HepG2 (cell line): ENCODE data around the gene ZNF30. TPM values are rescaled to one million over a fixed set of nuclear protein-coding genes. Genes with fewer than 3 reads are reported as not detected.

Source experiments
- CCAR2 ChIP-seq: fragments of 200-400 bp; formaldehyde crosslinking; optimal IDR thresholded peaks from 2 replicates; pipeline ENCODE3; 2018; ENCODE audit warnings: low read depth, mild to moderate bottlenecking, low read length, moderate library complexity
- CHD2 ChIP-seq: IDR thresholded peaks from 2 replicates; pipeline ENCODE4 v1.6.1; 2011; ENCODE audit warnings: low read depth, low read length, improper control_type of control experiment
- KLF16 ChIP-seq, 2 experiments: sonication (generic) in 1 of 2; formaldehyde crosslinking in 1 of 2; IDR thresholded peaks; 2 replicates each; pipeline versions ENCODE4 v1.6.1 to v1.8.0; 2016 to 2023; ENCODE audit warnings: missing genetic modification reagents in 2 of 2, missing compliant biosample characterization in 1 of 2
- NFKBIZ ChIP-seq: IDR thresholded peaks from 2 replicates; pipeline ENCODE4 v1.6.1; 2018; ENCODE audit warnings: missing genetic modification reagents, missing compliant biosample characterization
- PRMT3 ChIP-seq: sonication (generic); formaldehyde crosslinking; IDR thresholded peaks from 2 replicates; pipeline ENCODE4 v1.8.1; 2022; ENCODE audit warnings: low read depth, mild to moderate bottlenecking, moderate library complexity, missing genetic modification reagents, borderline replicate concordance
- SMARCC2 ChIP-seq: fragments of 450-650 bp; IDR thresholded peaks from 2 replicates; pipeline ENCODE4 v1.6.1; 2017; ENCODE audit warnings: antibody characterized with exemption, mild to moderate bottlenecking
- SP2 ChIP-seq: sonication (generic); formaldehyde crosslinking; IDR thresholded peaks from 2 replicates; pipeline ENCODE4 v1.5.1; 2020; ENCODE audit warnings: mild to moderate bottlenecking, missing genetic modification reagents
- YEATS4 ChIP-seq: sonication (generic); formaldehyde crosslinking; IDR thresholded peaks from 2 replicates; pipeline ENCODE4 v1.4.0; 2020; ENCODE audit warnings: missing genetic modification reagents, borderline replicate concordance
- ZFP41 ChIP-seq: sonication (generic); formaldehyde crosslinking; IDR thresholded peaks from 2 replicates; pipeline ENCODE4 v1.4.0; 2020; ENCODE audit warnings: mild to moderate bottlenecking, missing genetic modification reagents, borderline replicate concordance
- ZNF274 ChIP-seq: sonication (generic); formaldehyde crosslinking; IDR thresholded peaks from 2 replicates; pipeline ENCODE4 v1.5.1; 2020; ENCODE audit warnings: mild to moderate bottlenecking, missing genetic modification reagents
- ZNF430 ChIP-seq: sonication (generic); formaldehyde crosslinking; IDR thresholded peaks from 2 replicates; pipeline ENCODE4 v1.9.0; 2021; ENCODE audit warnings: mild to moderate bottlenecking, missing genetic modification reagents
- ZNF777 ChIP-seq: sonication (generic); formaldehyde crosslinking; IDR thresholded peaks from 2 replicates; pipeline ENCODE4 v1.4.0; 2020; ENCODE audit warnings: missing genetic modification reagents
- polyA plus RNA-seq, 8 experiments: library from polyadenylated mRNA; depleted of rRNA in 3 of 8; stranded (reverse) in 7 of 8; unstranded in 1 of 8; fragments of >200 nt; fragmentation: Illumina TruSeq in 4 of 8; extraction: Trizol in 4 of 8; gene quantifications; 2 replicates each; pipeline versions ENCODE4 v1.2.1 to v1.2.3, GENCODE V29; 2011 to 2016; ENCODE audit warnings: low read depth in 4 of 8, missing spikeins in 1 of 8, mixed read lengths in 1 of 8; ENCODE audit not compliant: insufficient read depth in 1 of 8
- total RNA-seq, 5 experiments: library from RNA; depleted of rRNA; stranded (reverse); fragments of >200 nt; fragmentation: Illumina TruSeq; extraction: Trizol; gene quantifications; 2 replicates each; pipeline ENCODE4 v1.2.3, GENCODE V29; 2016; ENCODE audit warnings: low read depth in 1 of 5
- TF ChIP-seq, protein P1 (sequence below): sonication (generic); formaldehyde crosslinking; IDR thresholded peaks from 2 replicates; pipeline ENCODE4 v1.4.0; 2020; ENCODE audit warnings: low read depth, missing genetic modification reagents
- TF ChIP-seq, protein P2 (sequence below), 2 experiments: sonication (generic) in 1 of 2; formaldehyde crosslinking in 1 of 2; IDR thresholded peaks; 2 replicates each; pipeline versions ENCODE4 v1.4.0 to v1.6.1; 2018 to 2020; ENCODE audit warnings: missing genetic modification reagents in 2 of 2, borderline replicate concordance in 1 of 2, low read depth in 1 of 2, mild to moderate bottlenecking in 1 of 2, missing biosample characterization in 1 of 2
- TF ChIP-seq, protein P3 (sequence below): IDR thresholded peaks from 2 replicates; pipeline ENCODE4 v1.4.0; 2020; ENCODE audit warnings: mild to moderate bottlenecking, missing genetic modification reagents
- TF ChIP-seq, protein P4 (sequence below): sonication (generic); formaldehyde crosslinking; IDR thresholded peaks from 2 replicates; pipeline ENCODE4 v1.4.0; 2020; ENCODE audit warnings: missing genetic modification reagents

ZNF30 gene
- total and polyA plus RNA-seq, 2 of the 13 experiments (the other 11 are each of a cell fraction or from before 2014, with no cell fraction given): 2.3 to 4.4 TPM

DNA sequence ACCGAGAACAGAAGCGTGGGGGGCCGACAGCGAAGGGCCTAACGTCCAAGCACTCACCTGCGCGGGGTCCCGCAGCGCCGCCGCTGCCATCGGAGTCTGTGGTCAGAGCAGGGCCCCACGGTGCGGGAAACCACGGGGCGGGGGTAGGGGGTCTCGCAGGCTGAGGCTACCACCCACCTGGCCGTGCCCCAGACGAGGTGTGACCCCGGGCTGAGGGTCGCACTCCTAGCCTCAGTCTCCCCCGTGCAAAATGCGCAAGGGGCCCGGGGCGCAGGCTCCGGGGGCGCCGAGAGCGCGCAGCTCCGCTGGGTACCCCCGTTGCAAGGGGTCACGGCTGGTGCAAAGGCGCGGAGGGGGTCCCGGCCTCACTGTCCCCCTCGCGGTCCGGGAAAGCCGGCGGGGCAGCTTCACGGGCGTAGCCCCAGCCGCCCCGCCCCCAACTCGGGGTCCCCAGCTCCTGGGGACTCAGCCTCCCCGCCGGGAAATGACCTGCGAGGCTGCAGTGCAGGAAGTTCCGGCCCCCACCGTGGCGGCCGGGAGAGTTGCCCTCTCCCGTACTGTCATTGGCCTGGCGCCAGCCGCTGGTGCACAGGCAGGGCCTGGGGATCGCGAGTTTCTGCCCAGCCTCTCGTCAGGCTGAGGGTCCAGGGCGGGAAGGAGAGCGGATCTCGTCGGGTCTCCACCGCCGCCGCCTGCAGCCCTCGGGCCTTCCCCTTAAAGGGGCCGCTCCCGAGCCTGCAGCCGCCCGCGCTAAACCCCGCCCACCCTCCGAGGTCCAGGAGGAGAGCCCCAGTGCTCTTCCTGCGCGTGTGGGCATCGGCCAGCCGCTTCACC is 37.1 kb downstream of the ZNF30 start, which contains the start of gene ZNF792 (continued):
- TF ChIP-seq, protein P1, sequence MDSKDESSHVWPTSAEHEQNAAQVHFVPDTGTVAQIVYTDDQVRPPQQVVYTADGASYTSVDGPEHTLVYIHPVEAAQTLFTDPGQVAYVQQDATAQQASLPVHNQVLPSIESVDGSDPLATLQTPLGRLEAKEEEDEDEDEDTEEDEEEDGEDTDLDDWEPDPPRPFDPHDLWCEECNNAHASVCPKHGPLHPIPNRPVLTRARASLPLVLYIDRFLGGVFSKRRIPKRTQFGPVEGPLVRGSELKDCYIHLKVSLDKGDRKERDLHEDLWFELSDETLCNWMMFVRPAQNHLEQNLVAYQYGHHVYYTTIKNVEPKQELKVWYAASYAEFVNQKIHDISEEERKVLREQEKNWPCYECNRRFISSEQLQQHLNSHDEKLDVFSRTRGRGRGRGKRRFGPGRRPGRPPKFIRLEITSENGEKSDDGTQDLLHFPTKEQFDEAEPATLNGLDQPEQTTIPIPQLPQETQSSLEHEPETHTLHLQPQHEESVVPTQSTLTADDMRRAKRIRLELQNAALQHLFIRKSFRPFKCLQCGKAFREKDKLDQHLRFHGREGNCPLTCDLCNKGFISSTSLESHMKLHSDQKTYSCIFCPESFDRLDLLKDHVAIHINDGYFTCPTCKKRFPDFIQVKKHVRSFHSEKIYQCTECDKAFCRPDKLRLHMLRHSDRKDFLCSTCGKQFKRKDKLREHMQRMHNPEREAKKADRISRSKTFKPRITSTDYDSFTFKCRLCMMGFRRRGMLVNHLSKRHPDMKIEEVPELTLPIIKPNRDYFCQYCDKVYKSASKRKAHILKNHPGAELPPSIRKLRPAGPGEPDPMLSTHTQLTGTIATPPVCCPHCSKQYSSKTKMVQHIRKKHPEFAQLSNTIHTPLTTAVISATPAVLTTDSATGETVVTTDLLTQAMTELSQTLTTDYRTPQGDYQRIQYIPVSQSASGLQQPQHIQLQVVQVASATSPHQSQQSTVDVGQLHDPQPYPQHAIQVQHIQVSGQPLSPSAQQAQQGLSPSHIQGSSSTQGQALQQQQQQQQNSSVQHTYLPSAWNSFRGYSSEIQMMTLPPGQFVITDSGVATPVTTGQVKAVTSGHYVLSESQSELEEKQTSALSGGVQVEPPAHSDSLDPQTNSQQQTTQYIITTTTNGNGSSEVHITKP (CRISPR knock-in tag): no peak
- TF ChIP-seq YEATS4 (CRISPR knock-in tag) (peak; percentile 74), NFKBIZ (CRISPR knock-in tag) (no peak), ZFP41 (CRISPR knock-in tag) (no peak), PRMT3 (CRISPR knock-in tag) (no peak), SMARCC2 (no peak), CCAR2 (no peak), ZNF430 (CRISPR knock-in tag) (peak; percentile 45; the same call in 1 of the 2 replicates), ZNF777 (peak; percentile 77), KLF16 (CRISPR knock-in tag; IDR thresholded peaks at IDR 0.05) (0 out of 4 replicates have a peak, but pooled peaks of 1 of the 2 experiments have one; percentile 58), SP2 (CRISPR knock-in tag) (no peak), ZNF274 (CRISPR knock-in tag) (0 out of 2 replicates have a peak, but pooled peaks have one; percentile 2), CHD2 (peak; percentile 70)
- TF ChIP-seq, protein P2, sequence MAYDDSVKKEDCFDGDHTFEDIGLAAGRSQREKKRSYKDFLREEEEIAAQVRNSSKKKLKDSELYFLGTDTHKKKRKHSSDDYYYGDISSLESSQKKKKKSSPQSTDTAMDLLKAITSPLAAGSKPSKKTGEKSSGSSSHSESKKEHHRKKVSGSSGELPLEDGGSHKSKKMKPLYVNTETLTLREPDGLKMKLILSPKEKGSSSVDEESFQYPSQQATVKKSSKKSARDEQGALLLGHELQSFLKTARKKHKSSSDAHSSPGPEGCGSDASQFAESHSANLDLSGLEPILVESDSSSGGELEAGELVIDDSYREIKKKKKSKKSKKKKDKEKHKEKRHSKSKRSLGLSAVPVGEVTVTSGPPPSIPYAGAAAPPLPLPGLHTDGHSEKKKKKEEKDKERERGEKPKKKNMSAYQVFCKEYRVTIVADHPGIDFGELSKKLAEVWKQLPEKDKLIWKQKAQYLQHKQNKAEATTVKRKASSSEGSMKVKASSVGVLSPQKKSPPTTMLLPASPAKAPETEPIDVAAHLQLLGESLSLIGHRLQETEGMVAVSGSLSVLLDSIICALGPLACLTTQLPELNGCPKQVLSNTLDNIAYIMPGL (CRISPR knock-in tag; IDR thresholded peaks at IDR 0.05; ENCODE audit: borderline replicate concordance in 1 of 2, low read depth in 1 of 2): peak; percentile 54 to 71; a peak in 3 of 4 replicates
- TF ChIP-seq, protein P3, sequence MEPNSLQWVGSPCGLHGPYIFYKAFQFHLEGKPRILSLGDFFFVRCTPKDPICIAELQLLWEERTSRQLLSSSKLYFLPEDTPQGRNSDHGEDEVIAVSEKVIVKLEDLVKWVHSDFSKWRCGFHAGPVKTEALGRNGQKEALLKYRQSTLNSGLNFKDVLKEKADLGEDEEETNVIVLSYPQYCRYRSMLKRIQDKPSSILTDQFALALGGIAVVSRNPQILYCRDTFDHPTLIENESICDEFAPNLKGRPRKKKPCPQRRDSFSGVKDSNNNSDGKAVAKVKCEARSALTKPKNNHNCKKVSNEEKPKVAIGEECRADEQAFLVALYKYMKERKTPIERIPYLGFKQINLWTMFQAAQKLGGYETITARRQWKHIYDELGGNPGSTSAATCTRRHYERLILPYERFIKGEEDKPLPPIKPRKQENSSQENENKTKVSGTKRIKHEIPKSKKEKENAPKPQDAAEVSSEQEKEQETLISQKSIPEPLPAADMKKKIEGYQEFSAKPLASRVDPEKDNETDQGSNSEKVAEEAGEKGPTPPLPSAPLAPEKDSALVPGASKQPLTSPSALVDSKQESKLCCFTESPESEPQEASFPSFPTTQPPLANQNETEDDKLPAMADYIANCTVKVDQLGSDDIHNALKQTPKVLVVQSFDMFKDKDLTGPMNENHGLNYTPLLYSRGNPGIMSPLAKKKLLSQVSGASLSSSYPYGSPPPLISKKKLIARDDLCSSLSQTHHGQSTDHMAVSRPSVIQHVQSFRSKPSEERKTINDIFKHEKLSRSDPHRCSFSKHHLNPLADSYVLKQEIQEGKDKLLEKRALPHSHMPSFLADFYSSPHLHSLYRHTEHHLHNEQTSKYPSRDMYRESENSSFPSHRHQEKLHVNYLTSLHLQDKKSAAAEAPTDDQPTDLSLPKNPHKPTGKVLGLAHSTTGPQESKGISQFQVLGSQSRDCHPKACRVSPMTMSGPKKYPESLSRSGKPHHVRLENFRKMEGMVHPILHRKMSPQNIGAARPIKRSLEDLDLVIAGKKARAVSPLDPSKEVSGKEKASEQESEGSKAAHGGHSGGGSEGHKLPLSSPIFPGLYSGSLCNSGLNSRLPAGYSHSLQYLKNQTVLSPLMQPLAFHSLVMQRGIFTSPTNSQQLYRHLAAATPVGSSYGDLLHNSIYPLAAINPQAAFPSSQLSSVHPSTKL (CRISPR knock-in tag): peak; percentile 24; the same call in 1 of the 2 replicates
- TF ChIP-seq, protein P4, sequence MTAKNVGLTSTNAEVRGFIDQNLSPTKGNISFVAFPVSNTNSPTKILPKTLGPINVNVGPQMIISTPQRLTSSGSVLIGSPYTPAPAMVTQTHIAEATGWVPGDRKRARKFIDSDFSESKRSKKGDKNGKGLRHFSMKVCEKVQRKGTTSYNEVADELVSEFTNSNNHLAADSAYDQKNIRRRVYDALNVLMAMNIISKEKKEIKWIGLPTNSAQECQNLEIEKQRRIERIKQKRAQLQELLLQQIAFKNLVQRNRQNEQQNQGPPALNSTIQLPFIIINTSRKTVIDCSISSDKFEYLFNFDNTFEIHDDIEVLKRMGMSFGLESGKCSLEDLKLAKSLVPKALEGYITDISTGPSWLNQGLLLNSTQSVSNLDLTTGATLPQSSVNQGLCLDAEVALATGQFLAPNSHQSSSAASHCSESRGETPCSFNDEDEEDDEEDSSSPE (CRISPR knock-in tag): peak; percentile 82
